ENCODE measurements around the gene SLC39A11.
"Not testable (repeated sequence)": the region's sequence is repeated elsewhere in the genome, so short reads cannot be mapped to it uniquely, and the experiment has no call there.

SLC39A11 gene

DNA sequence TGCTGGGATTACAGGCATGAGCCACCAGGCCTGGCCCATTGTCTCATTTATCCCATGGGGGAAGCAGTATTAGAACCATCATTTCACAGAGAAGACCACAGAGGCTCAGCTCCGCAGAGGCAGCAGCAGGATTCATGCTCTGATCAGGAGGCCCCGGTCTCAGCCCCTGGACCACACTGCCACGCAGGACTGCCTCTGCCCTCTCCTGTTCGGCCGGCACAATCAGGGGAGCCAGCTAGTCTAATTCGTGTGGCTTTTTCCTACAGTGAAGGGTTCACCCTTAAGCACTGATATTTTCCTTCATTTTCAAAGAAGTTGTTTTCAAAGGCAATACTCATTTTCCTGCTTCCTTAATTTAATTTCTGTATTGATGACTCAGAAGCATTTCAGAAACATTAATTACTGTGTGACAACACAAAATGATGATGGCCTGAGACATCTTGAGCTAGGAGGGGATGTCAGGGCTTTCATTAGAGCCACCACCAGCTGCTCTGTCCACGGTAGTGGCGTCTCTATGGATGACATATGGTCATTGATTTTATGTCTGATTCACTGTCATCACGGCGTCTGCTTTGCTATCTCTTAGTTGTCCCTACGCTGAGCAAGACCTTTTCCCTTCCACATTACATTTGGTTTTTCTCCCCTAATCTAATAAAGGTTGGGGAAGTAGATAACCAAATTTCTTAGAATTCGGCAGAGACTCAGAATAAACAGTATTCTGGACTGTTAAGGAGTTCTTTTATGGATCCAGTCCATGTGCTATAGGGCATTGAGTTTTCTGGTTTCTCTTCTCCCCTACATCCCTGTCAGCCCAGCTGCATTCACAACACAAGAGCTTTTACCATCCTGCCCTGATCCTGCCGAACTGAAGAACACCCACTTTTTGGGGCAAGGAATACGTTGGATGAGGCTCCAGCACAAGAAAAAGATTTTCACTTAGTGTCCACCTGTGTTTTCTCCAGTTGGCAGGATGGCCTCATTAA, 314.0 kb downstream of the SLC39A11 start:
- no peak for DNase-seq

DNA sequence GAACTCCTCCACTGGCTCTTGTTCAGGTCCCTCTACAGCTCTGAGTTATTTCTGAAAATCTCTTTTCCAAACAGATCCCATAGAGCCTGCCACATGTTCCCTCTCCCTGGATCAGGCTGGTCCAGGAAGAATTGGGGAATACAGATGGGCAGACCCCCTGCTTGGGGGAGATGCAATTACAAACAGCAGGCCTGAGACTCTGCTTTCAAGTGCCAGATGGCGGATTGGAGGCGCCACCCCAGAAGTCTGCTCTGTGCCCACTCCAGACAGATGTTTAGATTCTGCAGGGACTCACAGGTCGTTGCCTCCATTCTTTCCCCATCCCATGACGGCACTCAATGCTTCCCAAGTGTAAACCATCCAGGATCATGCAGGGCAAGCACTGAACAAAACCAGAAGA, 316.6 kb downstream of the SLC39A11 start:
- no peak for DNase-seq

DNA sequence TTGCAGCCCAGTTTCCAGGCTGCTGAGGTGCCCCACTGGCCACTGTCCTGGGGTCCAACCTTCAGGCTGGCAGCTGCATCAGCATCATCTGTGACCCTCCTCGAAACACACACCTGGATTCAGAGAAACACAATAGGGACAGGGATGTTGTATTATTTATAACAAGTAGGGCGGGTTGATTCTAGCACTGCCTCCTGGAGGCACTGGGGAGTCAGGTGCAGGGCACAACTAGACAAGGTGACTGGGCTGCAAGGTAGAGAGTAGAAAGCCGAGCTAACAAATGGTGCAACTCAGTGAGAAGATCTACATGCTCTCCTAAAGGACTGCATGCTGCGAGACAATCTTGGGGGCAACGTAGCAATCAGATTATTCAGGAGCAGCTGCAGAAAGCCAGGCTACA, 317.3 kb downstream of the SLC39A11 start:
- DNase-seq = no peak

DNA sequence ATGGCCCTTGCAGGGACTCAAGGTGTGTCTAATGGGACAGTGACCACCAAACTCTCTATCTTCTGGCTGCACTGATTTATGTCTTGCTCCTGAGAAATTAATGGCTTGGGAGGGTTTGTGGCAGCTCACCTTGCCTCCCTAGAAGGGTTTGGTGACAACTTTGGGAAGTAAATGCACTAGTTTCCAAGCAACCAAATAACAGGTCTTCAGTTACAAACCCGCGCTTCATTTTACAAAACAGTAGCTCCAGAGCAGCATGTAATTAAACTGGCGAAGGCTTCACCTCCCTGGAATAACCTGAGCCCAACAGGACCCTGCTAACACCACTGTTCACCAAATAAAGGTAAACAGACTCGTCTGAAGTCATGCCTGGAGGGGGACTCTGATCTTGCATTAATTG, 318.3 kb downstream of the SLC39A11 start:
- DNase-seq = no peak

- DNase-seq = not testable (repeated sequence)
These were observed 319.3 kb downstream of the SLC39A11 start for GRCh38 chr17:72773225-72773624.

DNA sequence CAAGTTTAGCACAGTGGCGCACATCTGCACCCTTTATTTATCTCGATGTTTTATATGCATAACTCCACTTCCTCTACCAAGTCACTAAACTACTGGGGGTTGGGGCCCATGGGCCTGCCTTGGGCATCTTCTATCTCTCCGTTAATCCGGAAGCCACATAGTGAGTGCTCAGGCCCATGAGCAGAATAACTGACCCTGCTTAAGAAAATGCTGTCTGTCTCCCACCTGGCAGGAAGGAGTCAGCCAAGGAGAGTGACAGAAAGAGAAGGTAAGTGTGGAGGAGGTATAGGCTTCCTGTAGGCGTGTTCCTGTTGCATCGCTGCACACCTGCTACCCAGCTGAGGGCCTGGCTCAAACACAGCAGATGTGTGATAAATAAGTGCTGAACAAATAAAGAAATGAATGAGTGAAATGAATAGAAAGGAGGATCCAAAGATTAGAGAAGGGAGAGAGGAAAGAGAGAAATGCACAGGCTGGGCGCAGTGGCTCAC, 320.1 kb downstream of the SLC39A11 start:
- no peak for DNase-seq

- DNase-seq = no peak
These were observed 320.8 kb downstream of the SLC39A11 start for GRCh38 chr17:72771734-72772133.

GRCh38 chr17:72766761-72767356, 325.6 kb downstream of the SLC39A11 start:
- no peak for DNase-seq

GRCh38 chr17:72765368-72766153, 326.9 kb downstream of the SLC39A11 start:
- no peak for DNase-seq

- no peak for DNase-seq
These were observed 327.9 kb downstream of the SLC39A11 start for GRCh38 chr17:72764632-72765041.

- DNase-seq = no peak
These were observed 328.5 kb downstream of the SLC39A11 start for GRCh38 chr17:72763981-72764380.

GRCh38 chr17:72761893-72762575, 330.5 kb downstream of the SLC39A11 start:
- not testable (repeated sequence) for DNase-seq

- no peak for DNase-seq
These were observed 331.1 kb downstream of the SLC39A11 start for GRCh38 chr17:72761431-72761830.

GRCh38 chr17:72760368-72760767, 332.1 kb downstream of the SLC39A11 start:
- no peak for DNase-seq

- DNase-seq = no peak
These were observed 333.2 kb downstream of the SLC39A11 start for GRCh38 chr17:72759301-72759700.

DNA sequence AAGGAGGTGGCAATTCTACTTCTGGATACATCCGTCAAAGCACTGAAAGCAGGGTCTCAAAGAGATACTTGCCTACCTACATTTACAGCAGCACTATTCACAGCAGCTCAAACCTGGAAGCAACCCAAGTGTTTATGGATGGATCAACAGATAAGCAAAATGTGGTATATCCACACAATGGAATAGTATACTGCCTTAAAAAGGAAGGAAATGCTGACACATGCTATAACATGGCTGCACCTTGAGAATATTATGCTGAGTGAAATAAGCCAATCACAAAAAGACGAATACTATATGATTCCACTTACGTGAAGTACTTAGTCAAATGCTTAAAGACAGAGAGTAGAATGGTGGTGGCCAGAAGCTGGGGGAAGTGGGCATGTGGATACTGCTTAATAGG, 336.2 kb downstream of the SLC39A11 start:
- no peak for DNase-seq

- DNase-seq = no peak
These were observed 338.0 kb downstream of the SLC39A11 start for GRCh38 chr17:72754513-72754912.

- DNase-seq = peak in 1 of 2 donors; percentile 4
These were observed 340.7 kb downstream of the SLC39A11 start for GRCh38 chr17:72751746-72752145.

GRCh38 chr17:72749119-72749572, 343.3 kb downstream of the SLC39A11 start:
- DNase-seq = no peak

DNA sequence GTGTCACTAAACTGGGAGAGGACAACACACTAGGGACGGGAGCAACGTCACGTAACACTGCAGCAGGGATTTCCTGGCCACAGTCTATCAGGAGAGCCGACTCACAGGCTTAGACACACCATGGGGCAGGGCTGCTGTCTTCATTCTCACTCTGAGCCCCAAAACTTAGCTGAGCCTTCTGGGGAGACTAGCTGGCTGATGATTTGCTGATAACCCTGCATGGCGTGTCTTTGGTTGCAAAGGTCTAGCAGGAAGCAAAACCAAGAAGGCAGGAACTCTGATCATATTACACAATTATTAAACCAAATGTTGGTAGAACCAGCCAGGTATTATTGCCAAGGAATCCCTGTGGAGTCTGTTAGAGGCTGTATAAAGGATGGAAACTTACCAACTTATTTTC, 345.0 kb downstream of the SLC39A11 start:
- no peak for DNase-seq

- no peak for DNase-seq
These were observed 347.2 kb downstream of the SLC39A11 start for GRCh38 chr17:72745241-72745640.

- DNase-seq = no peak
These were observed 349.4 kb downstream of the SLC39A11 start for GRCh38 chr17:72743037-72743467.
